Stimulated activated CD8-positive, alpha-beta memory T cell treated with anti-CD3 and anti-CD28 coated beads, Interleukin-7, amount 100 ng/mL, for 4 hours (primary cell): Measurements from ENCODE around the gene GBE1.

Source experiments
- DNase-seq, 2 donors: peaks; one replicate each; pipeline ENCODE4 v3.0.0-alpha.2; 2020; ENCODE audit warnings: low read depth in 2 of 2

GBE1 gene

GRCh38 chr3:81699536-81700320 lies 61.7 kb downstream of the GBE1 start:
- no peak for DNase-seq

DNA sequence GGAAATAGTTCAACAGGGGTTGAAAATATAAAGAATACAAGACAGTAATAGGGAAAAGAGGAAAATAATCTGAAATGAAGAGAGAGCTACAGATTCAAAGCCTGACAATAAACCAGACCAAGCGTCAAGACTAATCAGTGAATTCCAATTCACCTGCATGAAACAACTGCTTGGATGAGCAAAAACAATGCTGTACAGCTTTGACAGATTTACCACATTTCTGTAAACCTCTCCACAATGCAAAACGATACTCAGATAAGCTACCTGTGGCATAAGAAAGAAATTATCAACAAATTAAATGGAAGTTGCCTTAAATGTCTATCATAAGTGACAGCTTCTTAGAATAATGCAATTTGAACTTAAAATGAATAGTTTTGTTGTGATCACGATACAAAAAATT lies 65.4 kb downstream of the GBE1 start:
- DNase-seq: no peak

DNA sequence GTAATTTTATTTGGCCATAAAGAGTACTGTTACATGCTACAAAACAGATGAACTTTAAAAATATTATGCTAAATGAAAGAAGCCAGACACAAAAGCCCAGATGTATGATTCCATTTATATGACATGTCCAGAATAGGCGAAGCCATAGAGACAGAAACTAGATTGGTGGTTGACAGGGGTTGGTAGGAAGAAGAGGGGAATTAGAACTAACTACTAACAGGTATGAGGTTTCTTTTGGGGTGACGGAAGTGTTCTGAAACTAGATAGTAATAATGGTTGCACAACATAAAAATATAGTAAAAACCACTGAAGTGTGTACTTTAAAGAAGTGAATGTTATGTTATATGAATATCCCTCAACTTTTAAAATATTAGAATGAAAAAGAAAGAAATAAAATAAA lies 66.1 kb downstream of the GBE1 start:
- no peak for DNase-seq

GRCh38 chr3:81694662-81695061 lies 66.8 kb downstream of the GBE1 start:
- DNase-seq: no peak

GRCh38 chr3:81692766-81693165 lies 68.7 kb downstream of the GBE1 start:
- no peak for DNase-seq

GRCh38 chr3:81689617-81690016 lies 71.8 kb downstream of the GBE1 start:
- DNase-seq: no peak

DNA sequence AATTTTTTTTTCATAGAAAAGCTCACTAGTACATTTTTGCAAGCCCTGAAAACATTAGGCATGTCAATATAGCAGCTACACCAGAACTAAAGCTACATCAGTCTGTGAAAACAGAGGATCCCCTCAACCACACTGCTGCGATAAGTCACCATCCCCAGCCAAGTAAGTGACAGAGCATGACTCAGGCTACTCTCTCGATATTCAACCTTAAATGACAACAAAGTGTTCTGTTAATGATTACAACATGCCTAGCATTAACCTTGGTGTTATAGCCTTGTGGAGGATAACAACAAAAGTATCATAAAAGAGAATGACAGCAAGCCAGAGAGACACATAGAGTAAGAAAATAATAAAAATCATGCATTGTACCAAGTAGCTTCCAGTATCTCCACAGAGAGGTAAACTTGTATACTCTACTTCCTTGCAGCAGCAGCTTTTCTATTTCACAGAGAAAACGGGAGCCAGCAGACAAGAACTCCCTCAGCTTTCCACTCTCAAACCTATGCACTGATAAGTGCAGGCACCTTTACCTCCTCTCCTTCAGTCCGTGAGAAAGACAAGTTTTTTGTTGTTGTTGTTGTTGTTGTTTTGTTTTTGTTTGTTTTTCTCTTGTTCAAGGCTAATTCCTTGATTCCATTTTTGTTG lies 76.6 kb downstream of the GBE1 start:
- no peak for DNase-seq

DNA sequence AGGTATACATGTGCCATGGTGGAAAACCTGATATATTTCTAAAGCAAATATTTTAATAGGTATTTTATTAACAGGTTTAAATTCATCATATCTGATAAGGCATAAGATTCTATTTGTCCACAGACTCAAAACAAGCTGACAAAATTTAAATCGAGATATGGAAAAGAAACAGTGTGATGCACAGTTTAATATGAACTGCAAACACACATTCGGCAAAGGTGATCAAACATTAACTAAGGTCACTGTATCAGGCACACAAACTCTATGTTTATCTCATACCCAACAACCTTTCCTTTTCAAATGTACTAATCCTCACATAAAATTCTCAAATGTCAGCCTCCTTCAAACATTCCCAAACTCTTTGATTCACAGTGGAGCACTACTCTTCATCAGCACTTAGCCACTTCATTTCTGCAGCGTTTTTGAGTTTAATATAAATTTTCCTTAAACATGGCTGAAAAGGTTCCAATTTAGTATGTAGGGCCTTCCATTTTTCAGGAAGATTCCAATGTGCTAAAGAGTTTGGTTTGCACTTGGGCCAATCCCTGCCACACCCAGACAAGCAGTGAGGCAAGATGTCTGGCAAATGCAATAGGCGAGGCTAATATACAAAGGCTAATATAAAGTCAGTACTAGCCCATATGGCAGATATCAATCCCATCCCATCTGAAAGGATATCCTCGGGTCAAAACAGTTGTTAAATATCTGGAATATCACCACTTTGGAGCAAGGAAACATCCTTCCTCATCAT lies 84.6 kb downstream of the GBE1 start:
- no peak for DNase-seq

GRCh38 chr3:81674690-81675089 lies 86.8 kb downstream of the GBE1 start:
- no peak for DNase-seq

GRCh38 chr3:81668283-81668682 lies 93.2 kb downstream of the GBE1 start:
- no peak for DNase-seq

DNA sequence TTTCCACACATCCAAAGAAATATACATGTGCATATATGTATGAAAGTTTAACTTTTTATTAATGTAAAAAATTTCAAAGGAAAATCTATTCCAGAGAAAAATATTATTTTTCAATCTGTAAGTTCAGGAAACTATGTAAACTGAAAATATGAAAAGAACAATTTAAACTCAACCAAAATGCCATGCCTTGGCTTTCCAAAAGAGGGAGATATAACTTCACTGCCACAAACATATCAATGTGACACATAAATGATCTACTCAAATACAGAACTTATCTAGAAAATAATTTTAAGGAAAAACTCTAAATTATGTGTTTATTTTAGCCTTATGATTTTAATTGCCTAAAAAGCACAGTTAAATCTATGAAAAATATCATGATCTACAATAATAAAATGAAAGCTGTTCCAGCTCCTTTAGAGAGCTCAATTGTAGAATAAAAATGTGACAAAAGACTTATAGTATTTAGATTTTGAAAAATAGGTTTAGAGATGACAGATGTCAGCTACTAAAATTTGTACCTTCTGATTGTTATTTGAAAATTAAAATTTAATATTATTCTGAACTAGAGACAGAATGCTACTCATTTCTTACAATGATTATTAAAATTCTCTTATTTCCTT lies 94.8 kb downstream of the GBE1 start:
- DNase-seq: no peak

DNA sequence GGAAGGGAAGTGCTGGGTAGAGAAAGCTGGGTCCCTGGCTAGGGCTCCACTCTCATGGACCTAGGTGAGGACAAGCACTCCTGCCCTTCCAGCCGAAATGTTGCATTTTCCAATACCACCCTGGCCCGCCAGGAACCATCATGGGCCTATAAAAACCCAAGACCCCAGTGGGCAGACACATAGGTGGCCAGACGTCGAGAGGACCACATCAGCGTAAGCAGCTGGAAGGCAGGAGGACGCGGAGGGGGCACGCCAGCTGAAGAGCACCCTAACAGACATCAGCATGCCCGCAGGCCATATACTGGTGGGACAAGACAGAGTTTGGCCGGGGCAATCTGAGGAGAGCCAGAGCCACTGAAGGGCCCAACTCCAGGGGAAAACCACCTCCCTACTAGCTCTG lies 98.3 kb downstream of the GBE1 start:
- DNase-seq: no peak

- DNase-seq: no peak
Observed at GRCh38 chr3:81660036-81660435, 101.4 kb downstream of the GBE1 start.

GRCh38 chr3:81658322-81658997 lies 103.0 kb downstream of the GBE1 start:
- DNase-seq: no peak

DNA sequence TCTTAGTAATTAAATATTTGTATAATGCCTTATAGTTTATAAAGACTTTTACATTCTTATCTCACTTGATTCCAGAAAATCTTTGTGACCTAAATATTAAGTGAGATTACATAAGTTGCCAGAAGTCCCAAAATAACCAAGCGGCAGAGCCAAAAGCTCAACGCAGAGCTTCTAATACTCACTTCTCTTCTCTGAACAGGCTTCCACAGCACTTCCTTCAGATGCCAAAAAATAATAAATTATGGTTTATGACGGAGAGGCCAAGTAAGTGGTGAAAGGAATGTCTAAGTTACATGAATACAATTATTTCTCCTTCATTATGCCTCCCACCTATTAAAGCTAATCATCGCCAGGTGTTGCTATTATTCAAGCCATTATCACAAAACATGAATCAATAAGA lies 110.3 kb downstream of the GBE1 start:
- DNase-seq: no peak

DNA sequence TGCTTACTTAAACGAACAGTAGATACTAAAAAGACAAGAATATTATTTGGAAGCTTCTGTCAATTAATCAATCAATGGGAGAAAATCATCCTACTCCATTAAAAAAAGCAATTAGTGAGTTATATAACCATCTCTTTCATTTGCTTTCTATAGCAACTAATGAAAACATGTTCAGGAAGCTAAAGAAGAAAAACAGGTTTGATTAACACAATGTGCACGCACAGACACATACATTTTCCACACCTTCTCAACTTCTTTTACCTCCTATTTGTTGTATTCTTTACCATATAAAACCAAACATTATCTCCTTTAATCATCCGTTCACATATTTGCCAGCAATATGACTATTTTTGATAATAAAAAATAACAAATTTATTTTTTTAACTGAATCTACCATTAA lies 111.3 kb downstream of the GBE1 start:
- DNase-seq: no peak

- DNase-seq: no peak
Observed at GRCh38 chr3:81645248-81645647, 116.2 kb downstream of the GBE1 start.

DNA sequence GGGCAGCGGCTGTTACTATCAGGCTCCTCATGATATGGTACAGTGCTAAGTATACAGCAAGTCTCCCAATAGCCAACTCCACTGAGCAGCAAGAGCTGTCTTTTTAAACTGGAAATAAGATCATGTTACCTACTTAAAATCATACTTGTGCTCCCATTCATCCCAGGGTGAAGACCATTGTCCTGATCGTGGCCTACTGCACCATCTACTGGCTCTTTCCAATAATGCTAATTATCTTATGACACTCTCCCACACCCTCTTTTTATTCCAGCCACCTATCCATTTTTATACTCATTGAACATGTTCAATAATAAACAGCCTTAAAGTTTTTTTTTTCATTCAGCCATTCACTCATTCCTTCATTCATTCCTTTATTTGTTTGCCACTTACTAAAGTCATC lies 117.7 kb downstream of the GBE1 start:
- DNase-seq: no peak

GRCh38 chr3:81638480-81638879 lies 123.0 kb downstream of the GBE1 start:
- DNase-seq: no peak

DNA sequence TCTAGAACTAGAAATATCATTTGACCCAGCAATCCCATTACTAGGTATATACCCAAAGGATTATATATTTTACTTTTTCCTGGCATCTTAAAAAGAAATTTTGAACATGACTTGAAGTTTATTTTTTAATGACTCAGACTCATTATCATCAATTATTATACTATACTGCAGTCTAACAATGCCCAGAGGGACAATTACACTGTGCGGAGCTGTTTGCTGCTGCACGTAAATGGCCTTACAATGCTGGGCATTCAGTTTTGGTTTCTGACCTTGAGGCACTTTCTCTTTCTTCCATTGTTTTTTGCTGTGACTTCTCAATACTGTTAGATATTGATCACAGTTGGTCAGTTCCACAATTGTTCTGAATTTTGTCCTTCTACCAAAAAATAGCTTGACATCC lies 128.8 kb downstream of the GBE1 start:
- DNase-seq: no peak

DNA sequence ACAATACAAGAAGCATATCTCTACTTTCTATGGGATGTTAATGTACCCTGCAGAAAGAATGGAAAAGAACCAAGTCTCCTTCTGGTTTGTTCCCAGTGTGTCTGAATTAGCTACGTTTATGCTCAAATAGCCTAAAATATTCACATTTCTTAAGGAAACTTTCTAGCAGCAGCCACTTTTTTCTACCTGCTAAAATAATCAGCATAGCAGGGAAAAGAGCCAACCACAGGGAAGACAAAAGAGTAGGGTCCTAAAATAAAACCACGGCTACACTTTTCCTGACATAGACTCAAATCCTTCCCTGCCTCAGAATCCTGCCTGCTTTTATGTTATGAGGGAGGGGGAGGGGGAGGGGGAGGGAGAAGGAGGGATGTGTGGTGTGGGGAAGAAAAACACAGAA lies 136.7 kb downstream of the GBE1 start:
- DNase-seq: no peak

- no peak for DNase-seq
Observed at GRCh38 chr3:81622395-81622794, 139.1 kb downstream of the GBE1 start.
